ENCODE measurements around the gene DPP10.

- TF ChIP-seq CTCF (IDR thresholded peaks at IDR 0.05) (no peak), POLR2A (IDR thresholded peaks at IDR 0.05) (no peak)
Observed at GRCh38 chr2:115277366-115277765, 834.9 kb downstream of the DPP10 start.
